NB4 (cell line): ENCODE data around the gene TNIP3.

Experiments
- CTCF ChIP-seq: IDR thresholded peaks from one replicate; pipeline ENCODE4 v1.5.1; 2012; ENCODE audit warnings: low read depth, low read length
- MYC ChIP-seq: IDR thresholded peaks from 2 replicates; pipeline ENCODE4 v1.6.1; 2011; ENCODE audit warnings: low read depth, low read length
- POLR2A ChIP-seq: IDR thresholded peaks from 2 replicates; pipeline ENCODE4 v1.6.1; 2011; ENCODE audit warnings: mild to moderate bottlenecking; ENCODE audit not compliant: insufficient read length; ENCODE audit errors: extremely low read depth

GRCh38 chr4:121094297-121094966 is 69.7 kb downstream of the TNIP3 start:
- TF ChIP-seq CTCF, result no peak
- no peak for TF ChIP-seq POLR2A
- TF ChIP-seq MYC, result no peak
